ENCODE measurements around the gene RFX8.

Gene RFX8

DNA sequence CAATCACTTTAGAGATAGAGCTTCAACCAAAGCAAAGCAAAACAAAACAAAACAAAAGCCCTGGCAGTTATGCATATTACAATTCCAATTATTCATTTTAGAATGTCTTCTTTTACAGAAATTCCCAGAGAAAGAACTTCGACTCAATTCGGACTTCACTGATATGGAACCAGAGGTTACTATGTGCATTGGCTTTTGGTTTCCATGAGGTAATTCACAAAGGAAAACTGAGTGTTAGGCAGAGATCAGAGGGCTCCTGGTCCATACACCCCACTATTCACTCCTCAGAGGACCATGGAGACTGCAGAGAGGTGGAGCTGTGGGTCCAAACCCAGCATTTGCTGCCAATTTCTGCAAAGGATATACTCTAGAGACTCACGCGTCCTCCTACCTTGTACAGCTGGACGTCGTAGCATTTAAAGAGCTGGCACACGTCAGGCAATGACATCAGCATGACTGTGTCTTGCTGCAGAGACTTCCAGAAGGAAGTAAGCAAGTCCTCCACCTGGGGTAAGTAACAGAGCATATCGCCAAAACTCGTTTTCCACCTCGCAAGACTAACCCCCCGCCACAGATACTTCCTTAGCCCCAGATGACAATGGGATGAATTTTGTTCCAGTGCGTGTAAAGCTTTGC lies 56.3 kb downstream of the RFX8 start:
- TF ChIP-seq GATA2 (IDR thresholded peaks at IDR 0.05; ENCODE audit: low read depth, low read length) (no peak), GATA3 (IDR thresholded peaks at IDR 0.05; ENCODE audit: low read depth, low read length) (no peak)

DNA sequence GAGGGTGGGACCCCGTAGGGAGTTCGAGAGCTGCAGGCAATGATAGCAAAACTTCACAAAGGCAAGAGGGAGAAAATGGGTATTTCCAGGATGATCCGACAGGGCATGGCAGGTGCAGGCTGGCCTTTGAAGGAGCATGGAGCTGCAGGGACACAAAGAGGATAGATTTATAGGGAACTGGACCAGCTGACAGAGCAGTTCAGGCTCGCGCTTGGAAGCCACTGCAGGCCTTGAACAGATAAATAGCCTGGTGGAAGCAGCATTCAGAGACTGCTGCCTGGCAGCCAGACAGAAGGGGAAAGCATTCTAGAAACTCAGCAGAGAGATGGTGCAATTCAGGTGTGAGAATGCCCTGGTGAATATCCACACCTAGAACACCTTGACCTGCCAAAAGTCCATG lies 58.3 kb downstream of the RFX8 start:
- TF ChIP-seq GATA2 (IDR thresholded peaks at IDR 0.05; ENCODE audit: low read depth, low read length) (no peak), GATA3 (IDR thresholded peaks at IDR 0.05; ENCODE audit: low read depth, low read length) (no peak)

DNA sequence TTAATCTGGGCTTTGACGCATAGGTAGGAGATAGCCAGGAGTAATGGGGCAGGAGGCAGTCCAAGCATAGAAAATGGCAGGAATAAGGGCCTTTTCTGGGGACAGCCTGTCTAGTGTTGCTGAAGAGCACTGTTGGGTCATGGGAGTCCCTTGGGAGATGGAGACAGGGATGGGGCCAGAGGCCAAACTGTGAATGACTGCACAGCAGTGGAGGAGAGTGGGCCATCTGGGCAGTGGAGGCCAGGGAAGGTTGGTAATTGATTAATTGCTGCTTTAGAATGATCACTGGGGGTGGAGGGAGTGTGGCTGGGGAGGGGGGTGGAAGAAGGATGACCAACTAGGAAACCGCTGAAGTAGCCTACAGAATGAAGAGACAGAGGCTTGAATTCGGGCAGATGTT lies 59.0 kb downstream of the RFX8 start:
- TF ChIP-seq GATA2 (IDR thresholded peaks at IDR 0.05; ENCODE audit: low read depth, low read length), result no peak
- TF ChIP-seq GATA3 (IDR thresholded peaks at IDR 0.05; ENCODE audit: low read depth, low read length), result no peak

DNA sequence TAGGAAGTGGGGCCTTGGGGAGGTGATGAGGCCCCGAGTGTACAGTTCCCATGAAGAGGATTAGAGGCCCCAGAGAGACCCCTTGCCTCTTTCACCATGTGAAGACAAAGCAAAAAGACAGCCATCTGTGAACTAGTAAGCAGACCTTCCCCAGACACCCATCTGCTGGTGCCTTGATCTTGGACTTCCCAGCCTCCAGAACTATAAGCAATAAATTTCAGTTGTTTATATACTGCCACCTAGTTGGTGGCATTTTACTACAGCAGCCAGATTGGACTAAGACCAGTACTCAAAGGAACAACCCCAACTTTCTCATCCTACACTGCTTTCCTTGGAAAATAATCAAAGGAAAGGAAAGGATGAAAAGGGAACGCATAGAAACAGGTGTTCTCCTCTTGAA lies 59.7 kb downstream of the RFX8 start:
- no peak for TF ChIP-seq GATA2 (IDR thresholded peaks at IDR 0.05; ENCODE audit: low read depth, low read length)
- TF ChIP-seq GATA3 (IDR thresholded peaks at IDR 0.05; ENCODE audit: low read depth, low read length), result no peak

DNA sequence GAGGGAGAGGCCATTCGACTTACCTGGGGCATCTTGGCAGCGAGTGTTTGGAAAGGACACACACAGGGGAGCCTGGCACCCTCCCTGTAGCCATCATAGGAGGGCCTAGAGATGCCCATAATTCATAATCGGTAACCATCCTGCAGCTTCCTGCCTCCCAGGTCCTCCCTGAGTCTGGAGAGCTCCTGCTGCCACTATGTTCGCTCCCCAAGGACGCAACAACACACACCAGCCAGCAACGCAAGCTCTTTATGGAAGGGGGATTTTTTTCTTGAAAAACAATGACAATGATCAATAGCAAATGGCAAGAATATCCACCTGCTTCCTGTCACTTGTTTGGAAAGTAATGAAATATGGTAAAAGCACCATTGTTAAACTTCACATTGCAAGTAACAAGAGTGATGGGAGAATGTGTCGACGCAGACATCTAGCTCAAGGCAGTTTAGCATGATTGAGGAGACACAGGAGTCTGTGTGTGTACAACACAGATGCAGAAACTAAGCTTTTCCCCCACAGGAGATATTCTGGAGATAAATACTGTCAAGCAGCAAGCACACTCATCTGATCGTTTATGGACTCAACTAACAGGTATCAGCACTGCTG lies 62.7 kb downstream of the RFX8 start:
- no peak for TF ChIP-seq GATA2 (IDR thresholded peaks at IDR 0.05; ENCODE audit: low read depth, low read length)
- no peak for TF ChIP-seq GATA3 (IDR thresholded peaks at IDR 0.05; ENCODE audit: low read depth, low read length)

DNA sequence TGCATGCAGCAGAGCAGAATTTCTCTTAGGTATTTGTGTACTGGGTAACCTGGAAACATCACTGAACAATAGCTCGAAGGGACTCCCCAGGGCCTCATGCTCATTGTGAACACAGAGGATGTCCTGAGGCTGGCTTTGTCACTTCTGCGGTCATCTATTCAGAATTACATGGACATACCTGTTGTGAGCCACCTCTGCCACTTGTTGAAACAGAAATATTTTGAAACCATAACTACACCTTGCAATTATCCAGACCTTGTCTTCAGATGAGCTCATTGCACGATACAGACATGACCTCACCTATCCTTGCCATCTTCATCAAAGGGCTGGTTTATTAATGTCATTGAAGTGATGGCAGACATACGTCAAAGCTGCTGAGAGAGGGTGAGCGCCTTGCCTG lies 64.2 kb downstream of the RFX8 start:
- no peak for TF ChIP-seq GATA2 (IDR thresholded peaks at IDR 0.05; ENCODE audit: low read depth, low read length)
- no peak for TF ChIP-seq GATA3 (IDR thresholded peaks at IDR 0.05; ENCODE audit: low read depth, low read length)

DNA sequence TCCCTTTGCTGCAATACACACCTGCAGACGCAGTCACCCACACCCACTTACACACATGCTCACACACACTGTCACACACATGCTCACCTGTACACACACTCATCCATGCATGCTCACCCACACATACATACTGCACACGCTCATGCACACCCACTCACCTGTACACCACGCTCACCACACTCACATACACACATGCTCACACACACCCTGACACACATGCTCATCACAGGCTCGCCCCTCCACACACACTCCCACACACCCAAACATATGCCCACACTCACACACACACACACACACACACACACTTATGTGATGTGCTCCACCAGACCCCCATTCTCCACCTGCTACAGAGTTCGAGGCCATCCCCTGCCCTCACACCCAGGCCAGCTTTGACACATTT lies 64.8 kb downstream of the RFX8 start:
- TF ChIP-seq GATA3 (IDR thresholded peaks at IDR 0.05; ENCODE audit: low read depth, low read length) (no peak), GATA2 (IDR thresholded peaks at IDR 0.05; ENCODE audit: low read depth, low read length) (no peak)

DNA sequence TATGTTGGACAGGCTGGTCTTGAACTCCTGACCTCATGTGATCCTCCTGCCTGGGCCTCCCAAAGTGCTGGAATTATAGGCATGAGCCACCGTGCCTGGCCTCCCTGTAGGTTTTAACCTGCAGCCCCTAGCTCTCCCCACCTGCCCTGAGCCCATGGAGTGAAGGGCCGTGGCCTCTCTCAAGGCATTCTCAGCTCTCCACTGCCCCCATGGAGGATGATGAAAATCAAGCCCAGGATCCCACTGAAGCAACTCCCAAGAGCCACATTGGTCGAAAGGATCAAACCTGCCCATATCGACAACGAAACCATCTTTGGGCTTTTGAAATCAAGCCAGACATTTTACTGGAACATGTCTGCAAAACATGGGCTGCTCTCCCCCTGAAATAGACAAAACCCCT lies 65.2 kb downstream of the RFX8 start:
- TF ChIP-seq GATA3 (IDR thresholded peaks at IDR 0.05; ENCODE audit: low read depth, low read length), result no peak
- no peak for TF ChIP-seq GATA2 (IDR thresholded peaks at IDR 0.05; ENCODE audit: low read depth, low read length)

DNA sequence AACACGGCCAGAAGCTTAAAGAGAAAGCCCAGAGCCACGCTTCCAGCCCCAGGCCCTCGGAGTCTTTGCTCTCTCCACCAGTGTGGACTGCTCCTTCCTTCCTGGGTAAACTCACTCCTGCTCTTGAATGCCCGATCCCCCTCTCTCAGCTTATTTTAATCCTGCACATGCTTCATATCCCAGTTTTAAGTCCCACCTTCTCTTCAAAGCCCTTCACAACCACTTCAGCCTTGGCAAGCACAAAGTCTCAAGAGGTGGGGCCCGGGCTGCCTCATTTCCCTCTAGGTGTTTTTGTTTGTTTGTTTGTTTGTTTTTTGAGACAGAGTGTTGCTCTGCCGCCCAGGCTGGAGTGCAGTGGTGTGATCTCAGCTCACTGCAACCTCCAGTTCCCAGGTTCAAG lies 66.0 kb downstream of the RFX8 start:
- TF ChIP-seq GATA2 (IDR thresholded peaks at IDR 0.05; ENCODE audit: low read depth, low read length), result no peak
- TF ChIP-seq GATA3 (IDR thresholded peaks at IDR 0.05; ENCODE audit: low read depth, low read length), result no peak

DNA sequence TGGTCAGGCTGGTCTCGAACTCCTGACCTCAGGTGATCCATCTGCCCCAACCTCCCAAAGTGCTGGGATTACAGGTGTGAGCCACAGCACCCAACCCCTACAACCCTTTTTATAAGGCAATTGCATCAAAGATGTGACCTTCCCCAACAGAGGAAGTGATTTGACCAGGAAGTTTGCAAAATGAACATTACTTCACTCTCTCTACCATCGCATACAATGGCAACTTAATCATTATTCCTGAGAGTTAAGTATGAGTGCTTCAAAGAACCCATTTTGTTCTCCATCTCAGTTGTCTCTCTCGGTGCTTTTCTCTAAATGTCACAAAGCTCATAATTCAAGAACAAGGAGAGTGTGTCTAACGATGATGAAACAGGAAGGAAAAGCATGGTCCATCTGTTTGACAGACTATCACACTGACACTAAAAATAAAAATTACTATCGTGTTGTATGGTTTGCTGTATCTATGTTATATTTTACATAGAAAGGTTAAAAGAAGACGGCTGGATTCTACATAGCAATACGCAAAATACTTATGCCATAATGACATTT lies 69.5 kb downstream of the RFX8 start:
- no peak for TF ChIP-seq GATA3 (IDR thresholded peaks at IDR 0.05; ENCODE audit: low read depth, low read length)
- TF ChIP-seq GATA2 (IDR thresholded peaks at IDR 0.05; ENCODE audit: low read depth, low read length), result no peak

DNA sequence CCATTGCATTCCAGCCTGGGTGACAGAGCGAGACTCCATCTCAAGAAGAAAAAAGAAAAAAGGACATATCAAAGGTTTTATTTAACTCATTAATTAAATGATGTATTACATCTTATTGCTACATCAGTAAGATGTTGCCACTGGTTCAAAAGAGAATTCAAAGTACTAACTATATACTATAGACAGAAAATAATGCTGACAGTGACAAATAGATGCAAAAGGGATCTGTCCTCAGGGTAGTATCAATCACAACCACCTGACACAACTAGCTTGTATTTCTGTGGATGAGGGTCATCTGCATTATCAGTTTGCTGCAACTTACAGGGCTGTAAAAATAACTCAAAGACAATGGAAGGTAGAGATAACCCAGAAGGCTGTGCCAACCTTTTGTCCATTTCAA lies 71.2 kb downstream of the RFX8 start:
- no peak for TF ChIP-seq GATA3 (IDR thresholded peaks at IDR 0.05; ENCODE audit: low read depth, low read length)
- no peak for TF ChIP-seq GATA2 (IDR thresholded peaks at IDR 0.05; ENCODE audit: low read depth, low read length)

DNA sequence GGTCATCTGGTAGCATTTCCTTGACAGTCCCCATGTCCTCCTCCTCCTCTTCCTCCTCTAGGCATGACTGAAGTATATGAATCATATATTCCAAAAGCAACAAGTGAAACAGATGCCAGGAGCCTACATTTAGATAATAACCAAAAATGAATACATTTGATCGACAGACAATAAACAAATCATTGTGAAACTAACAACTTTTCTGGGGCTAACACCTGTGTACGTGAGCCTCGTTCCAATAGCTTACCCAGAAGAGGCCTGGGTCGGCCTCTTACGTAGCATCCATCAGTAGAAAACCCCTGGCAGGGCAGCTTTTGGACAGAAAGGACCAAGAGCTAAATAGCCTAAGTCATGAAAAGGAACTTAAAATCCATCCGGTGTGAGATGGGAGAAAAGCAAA lies 72.3 kb downstream of the RFX8 start:
- TF ChIP-seq GATA3 (IDR thresholded peaks at IDR 0.05; ENCODE audit: low read depth, low read length) (no peak), GATA2 (IDR thresholded peaks at IDR 0.05; ENCODE audit: low read depth, low read length) (no peak)

DNA sequence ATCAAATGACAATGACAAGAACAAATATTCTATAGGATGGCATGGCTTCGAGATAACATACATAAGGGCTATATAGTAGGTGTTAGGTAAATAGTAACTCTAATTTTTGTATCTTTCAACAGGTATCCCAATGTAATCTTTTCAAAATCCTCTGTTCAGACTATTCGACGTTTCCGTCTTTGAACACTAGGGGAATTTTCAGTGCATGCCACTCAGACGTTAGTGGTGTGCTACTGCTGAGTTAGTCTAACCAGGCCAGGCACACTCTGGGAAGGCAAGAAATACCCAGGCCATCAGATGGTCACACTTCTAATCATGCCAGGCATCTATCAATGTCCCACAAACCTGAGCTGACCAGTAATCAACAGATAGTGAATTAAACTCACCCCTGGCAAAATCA lies 73.0 kb downstream of the RFX8 start:
- TF ChIP-seq GATA2 (IDR thresholded peaks at IDR 0.05; ENCODE audit: low read depth, low read length) (no peak), GATA3 (IDR thresholded peaks at IDR 0.05; ENCODE audit: low read depth, low read length) (no peak)

DNA sequence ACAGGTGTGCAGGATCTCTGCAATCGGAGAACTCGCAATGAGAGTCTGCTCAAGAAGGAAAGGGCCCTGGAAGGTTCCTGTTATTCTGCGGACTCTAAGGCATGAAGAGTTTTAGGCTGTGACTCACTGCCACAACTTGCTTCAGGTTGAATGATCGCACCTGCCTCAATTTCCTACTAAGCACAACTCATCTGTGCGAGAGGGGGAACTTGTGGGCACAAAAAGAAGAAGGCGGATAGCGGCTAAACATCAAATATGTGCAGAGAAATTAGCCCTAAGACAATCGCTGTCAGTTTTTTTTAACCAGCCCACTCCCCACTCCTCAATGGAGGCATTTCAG lies 73.6 kb downstream of the RFX8 start:
- TF ChIP-seq GATA2 (IDR thresholded peaks at IDR 0.05; ENCODE audit: low read depth, low read length), result no peak

DNA sequence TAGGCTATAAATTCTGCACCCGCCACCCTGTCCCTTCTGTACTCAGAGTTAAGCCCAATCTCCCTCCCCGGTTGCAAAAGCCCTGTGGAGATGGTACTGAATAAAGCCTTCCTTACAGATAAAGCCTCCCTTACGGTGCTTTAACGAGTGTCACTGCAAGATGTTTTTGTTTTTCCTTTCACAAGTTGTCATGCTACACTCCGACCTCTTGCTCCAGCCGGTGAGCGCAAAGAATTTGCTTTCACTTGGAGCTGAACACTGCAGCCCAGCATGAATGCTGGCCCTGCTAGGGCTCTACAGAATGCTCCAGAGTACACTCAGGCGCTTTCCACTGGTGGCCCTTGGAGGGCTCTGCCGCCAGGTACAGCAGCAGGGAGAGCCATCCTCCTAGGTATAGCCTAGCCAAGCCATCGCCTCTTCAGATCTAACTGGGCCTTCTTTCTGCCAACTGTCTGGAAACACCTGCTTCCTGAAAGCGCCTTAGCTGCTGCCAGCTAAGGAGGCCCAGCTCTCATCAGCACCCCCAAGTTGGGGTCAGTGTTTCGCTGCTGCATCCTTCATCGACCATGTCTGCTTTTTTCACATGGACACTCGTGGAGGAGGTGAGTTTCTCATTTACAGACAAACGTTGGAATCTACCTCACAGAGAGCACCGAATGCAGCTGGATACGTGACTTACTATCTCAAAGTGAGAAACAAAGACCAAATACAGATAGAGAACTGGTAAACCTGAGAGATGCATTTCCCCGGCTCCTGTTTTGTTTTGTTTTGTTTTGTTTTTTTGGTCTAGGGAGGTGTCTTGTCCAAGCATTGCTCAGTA lies 74.2 kb downstream of the RFX8 start:
- TF ChIP-seq GATA3 (IDR thresholded peaks at IDR 0.05; ENCODE audit: low read depth, low read length) (no peak), GATA2 (IDR thresholded peaks at IDR 0.05; ENCODE audit: low read depth, low read length) (no peak)
